Esophagus muscularis mucosa (tissue), 4 donors: ENCODE measurements around the gene GPR63. TPM values are rescaled to one million over a fixed set of nuclear protein-coding genes. Genes with fewer than 3 reads are reported as not detected.

Source experiments
- DNase-seq: peaks from one replicate; pipeline ENCODE4 v3.0.0-alpha.2; 2017; ENCODE audit errors: extremely low spot score
- H3K27ac ChIP-seq, 4 donors: fragments of 200-600 bp; sonication (generic); replicated peaks in 1 of 4; 1 replicate in 3 of 4; 2 replicates in 1 of 4; pipeline ENCODE4 v1.5.1; 2016 to 2019; ENCODE audit warnings: mild to moderate bottlenecking in 1 of 4
- H3K27me3 ChIP-seq, 4 donors: fragments of 200-600 bp; sonication (generic); one replicate each; pipeline versions ENCODE4 v1.5.1 to v1.6.0; 2016 to 2019
- H3K36me3 ChIP-seq, 4 donors: fragments of 200-600 bp; sonication (generic); one replicate each; pipeline ENCODE4 v1.5.1; 2016 to 2019
- H3K4me1 ChIP-seq, 4 donors: fragments of 200-600 bp; sonication (generic); one replicate each; pipeline ENCODE4 v1.5.1; 2016 to 2019
- H3K4me3 ChIP-seq, 4 donors: fragments of 200-600 bp; sonication (generic); 1 replicate in 2 of 4; 2 replicates in 2 of 4; pipeline ENCODE4 v1.5.1; 2016 to 2019; ENCODE audit warnings: mild to moderate bottlenecking in 4 of 4, moderate library complexity in 1 of 4
- H3K9me3 ChIP-seq, 4 donors: fragments of 200-600 bp; sonication (generic); 1 replicate in 3 of 4; 2 replicates in 1 of 4; pipeline ENCODE4 v1.5.1; 2016 to 2019
- CTCF ChIP-seq, 3 experiments: fragments of 200-600 bp in 2 of 3; fragments of 450-650 bp in 1 of 3; sonication (generic) in 2 of 3; IDR thresholded peaks; one replicate each; pipeline ENCODE4 v1.5.1; 2017 to 2019; ENCODE audit warnings: antibody characterized with exemption in 3 of 3, mild to moderate bottlenecking in 2 of 3, moderate library complexity in 1 of 3
- EP300 ChIP-seq: sonication (generic); formaldehyde crosslinking; IDR thresholded peaks from one replicate; pipeline ENCODE4 v1.6.1; 2017; ENCODE audit warnings: antibody characterized with exemption
- POLR2A ChIP-seq: fragments of 450-650 bp; IDR thresholded peaks from one replicate; pipeline ENCODE4 v1.6.1; 2017; ENCODE audit warnings: antibody characterized with exemption, moderate library complexity, mild to moderate bottlenecking, low read depth
- POLR2AphosphoS5 ChIP-seq, 2 donors: sonication (generic); formaldehyde crosslinking; IDR thresholded peaks; one replicate each; pipeline ENCODE4 v1.6.1; 2017; ENCODE audit warnings: antibody characterized with exemption in 2 of 2
- WGBS: methylation state at CpG from one replicate; pipeline ENCODE4 v1.1.5; 2018; 5-methylcytosine and 5-hydroxymethylcytosine counted together
- intact Hi-C: fragments of 100-400 bp; cut with DNase I; formaldehyde crosslinking; loops from one replicate; pipeline ENCODE4 v1.15.1; 2023
- total RNA-seq, 4 donors: library from RNA; depleted of rRNA; stranded (reverse); fragments of >200 nt; gene quantifications; one replicate each; pipeline versions ENCODE4 v1.1.0 to v1.2.1, GENCODE V29; 2016

Gene GPR63
- total RNA-seq, 4 donors from 2014 or later = 0.83 to 2.0 (median 0.93) TPM

GRCh38 chr6:96872976-96873375 lies 35.7 kb upstream of the GPR63 start:
- no peak for TF ChIP-seq POLR2A
- no peak for TF ChIP-seq CTCF (IDR thresholded peaks at IDR 0.05)
- no peak for TF ChIP-seq EP300
- TF ChIP-seq POLR2AphosphoS5 (IDR thresholded peaks at IDR 0.05) = no peak
- H3K4me1 ChIP-seq = no peaks in the 10 kb centered on the region
- WGBS = 58% methylated on average over 1 of the region's 1 CpG
- intact Hi-C loops = no loop called here
- H3K9me3 ChIP-seq = no peaks in the 10 kb centered on the region
- no peak for DNase-seq
- H3K36me3 ChIP-seq = no peaks in the 10 kb centered on the region
- no peak overlapping the region for H3K4me3 ChIP-seq
- H3K27me3 ChIP-seq = no peaks in the 10 kb centered on the region
- no peak overlapping the region for H3K27ac ChIP-seq

GRCh38 chr6:96865055-96865405 lies 27.8 kb upstream of the GPR63 start:
- Histone ChIP-seq H3K9me3 (no peaks in the 10 kb centered on the region), H3K4me1 (no peaks in the 10 kb centered on the region), H3K4me3 (no peak overlapping the region), H3K27ac (no peak overlapping the region), H3K36me3 (no peaks in the 10 kb centered on the region), H3K27me3 (no peaks in the 10 kb centered on the region)
- intact Hi-C loops = no loop called here
- DNase-seq = no peak
- WGBS = 88% methylated on average over 3 of the region's 3 CpGs
- TF ChIP-seq CTCF (IDR thresholded peaks at IDR 0.05) = no peak
- no peak for TF ChIP-seq POLR2A
- no peak for TF ChIP-seq POLR2AphosphoS5 (IDR thresholded peaks at IDR 0.05)
- TF ChIP-seq EP300 = no peak

- no peaks in the 10 kb centered on the region for H3K36me3 ChIP-seq
- WGBS = 63% methylated on average over 3 of the region's 3 CpGs
- no peaks in the 10 kb centered on the region for H3K9me3 ChIP-seq
- intact Hi-C loops = no loop called here
- no peak overlapping the region for H3K4me3 ChIP-seq
- no peaks in the 10 kb centered on the region for H3K4me1 ChIP-seq
- DNase-seq = no peak
- no peak overlapping the region for H3K27ac ChIP-seq
- H3K27me3 ChIP-seq = no peaks in the 10 kb centered on the region
- no peak for TF ChIP-seq CTCF (IDR thresholded peaks at IDR 0.05)
- TF ChIP-seq POLR2AphosphoS5 (IDR thresholded peaks at IDR 0.05) = no peak
- no peak for TF ChIP-seq POLR2A
- TF ChIP-seq EP300 = no peak
These were observed 27.2 kb upstream of the GPR63 start for GRCh38 chr6:96864216-96865054.

GRCh38 chr6:96862560-96862959 lies 25.3 kb upstream of the GPR63 start:
- no peak overlapping the region for H3K4me3 ChIP-seq
- H3K36me3 ChIP-seq = no peaks in the 10 kb centered on the region
- TF ChIP-seq POLR2AphosphoS5 (IDR thresholded peaks at IDR 0.05) = no peak
- TF ChIP-seq EP300 = no peak
- no peak for TF ChIP-seq POLR2A
- TF ChIP-seq CTCF (IDR thresholded peaks at IDR 0.05) = no peak
- no peaks in the 10 kb centered on the region for H3K4me1 ChIP-seq
- intact Hi-C loops = no loop called here
- DNase-seq = no peak
- H3K27ac ChIP-seq = no peak overlapping the region
- H3K9me3 ChIP-seq = no peaks in the 10 kb centered on the region
- H3K27me3 ChIP-seq = no peaks in the 10 kb centered on the region
- 65% methylated on average over 1 of the region's 1 CpG for WGBS

GRCh38 chr6:96861588-96861987 lies 24.3 kb upstream of the GPR63 start:
- no peaks in the 10 kb centered on the region for H3K36me3 ChIP-seq
- no peak for DNase-seq
- intact Hi-C loops = no loop called here

More at GRCh38 chr6:96861588-96861987, 24.3 kb upstream of the GPR63 start:
- Histone ChIP-seq H3K9me3 (no peaks in the 10 kb centered on the region), H3K27me3 (no peaks in the 10 kb centered on the region), H3K27ac (no peak overlapping the region), H3K4me3 (no peak overlapping the region), H3K4me1 (no peaks in the 10 kb centered on the region)
- TF ChIP-seq POLR2A = no peak
- no peak for TF ChIP-seq CTCF (IDR thresholded peaks at IDR 0.05)
- no peak for TF ChIP-seq POLR2AphosphoS5 (IDR thresholded peaks at IDR 0.05)
- TF ChIP-seq EP300 = no peak
